Right kidney (tissue), 1 donor: Measurements from ENCODE around the gene WDR90.
A peak's percentile ranks its signal among the peaks of the same experiment; 100 is the strongest.

Experiments
- DNase-seq: peaks from one replicate; pipeline ENCODE4 v3.0.0-alpha.2; 2016

The WDR90 gene

DNA sequence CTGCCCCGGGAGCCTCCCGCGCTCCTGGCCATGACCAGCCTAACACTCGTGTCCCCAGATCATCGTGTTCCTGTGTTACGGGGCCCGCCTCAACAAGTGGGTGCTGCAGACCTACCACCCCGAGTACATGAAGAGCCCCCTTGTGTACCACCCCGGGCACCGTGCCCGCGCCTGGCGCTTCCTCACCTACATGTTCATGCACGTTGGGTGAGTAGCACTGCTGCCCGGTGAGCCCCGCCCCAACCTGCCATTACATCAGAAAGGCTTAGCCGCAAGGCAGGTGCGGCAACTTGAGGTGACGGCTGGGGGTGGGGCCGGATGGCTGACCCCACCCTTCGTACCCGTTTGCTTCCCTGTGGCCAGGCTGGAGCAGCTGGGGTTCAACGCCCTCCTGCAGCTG lies 27.7 kb downstream of the WDR90 start:
- DNase-seq, result no peak

DNA sequence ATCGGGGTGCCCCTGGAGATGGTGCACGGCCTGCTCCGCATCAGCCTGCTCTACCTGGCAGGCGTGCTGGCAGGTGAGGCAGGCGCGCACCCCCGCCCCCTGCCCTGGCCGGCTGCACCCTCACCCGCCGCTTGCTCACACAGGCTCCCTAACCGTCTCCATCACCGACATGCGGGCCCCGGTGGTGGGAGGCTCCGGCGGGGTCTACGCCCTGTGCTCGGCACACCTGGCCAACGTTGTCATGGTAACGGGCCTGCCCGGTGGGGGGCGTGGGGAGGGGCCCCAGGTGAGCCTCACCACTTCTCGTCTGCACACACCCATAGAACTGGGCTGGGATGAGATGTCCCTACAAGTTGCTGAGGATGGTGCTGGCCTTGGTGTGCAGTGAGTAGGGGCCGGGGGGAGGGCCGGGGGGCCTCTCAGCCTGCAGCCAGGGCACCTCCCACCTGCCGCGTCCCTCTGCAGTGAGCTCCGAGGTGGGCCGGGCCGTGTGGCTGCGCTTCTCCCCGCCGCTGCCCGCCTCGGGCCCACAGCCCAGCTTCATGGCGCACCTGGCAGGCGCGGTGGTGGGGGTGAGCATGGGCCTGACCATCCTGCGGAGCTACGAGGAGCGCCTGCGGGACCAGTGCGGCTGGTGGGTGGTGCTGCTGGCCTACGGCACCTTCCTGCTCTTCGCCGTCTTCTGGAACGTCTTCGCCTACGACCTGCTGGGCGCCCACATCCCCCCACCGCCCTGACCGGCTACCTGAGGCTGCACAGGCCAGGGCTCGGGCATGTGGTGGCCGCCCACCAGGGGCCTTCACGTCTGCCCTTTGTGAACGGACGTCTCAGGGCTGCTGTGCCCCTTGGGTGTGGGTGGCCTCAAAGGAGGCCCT lies 28.4 kb downstream of the WDR90 start:
- no peak for DNase-seq

DNA sequence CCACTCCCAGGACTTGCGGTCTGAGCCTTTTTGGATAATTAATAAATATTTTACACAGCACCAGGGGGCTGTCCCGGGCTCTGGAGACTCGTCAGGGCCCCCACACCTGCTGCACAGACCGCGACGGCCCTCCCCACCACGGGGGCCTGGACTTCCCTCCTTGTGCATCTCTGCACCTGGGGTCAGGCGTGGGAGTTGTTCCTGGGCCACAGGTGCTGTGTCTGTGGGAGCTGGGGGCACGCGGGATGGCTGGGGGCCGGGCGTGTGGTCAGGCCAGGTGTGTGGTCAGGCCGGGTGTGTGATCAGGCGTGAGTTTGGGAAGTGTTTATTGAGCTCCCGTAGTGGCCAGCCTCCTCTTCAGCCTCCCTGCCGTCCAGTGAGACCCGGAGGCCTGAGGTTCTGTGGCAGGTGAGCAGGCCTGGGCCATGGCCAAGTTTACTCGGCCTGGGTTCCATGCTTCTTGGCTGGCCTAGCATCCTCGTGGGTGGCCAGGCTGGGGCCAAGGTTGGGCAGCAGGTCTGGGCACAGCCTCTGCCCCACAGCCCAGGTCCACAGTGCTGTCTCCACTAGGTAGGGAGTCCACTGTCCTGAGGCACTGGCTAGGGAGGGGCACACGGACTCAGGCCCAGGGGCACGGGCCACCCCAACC lies 29.2 kb downstream of the WDR90 start:
- no peak for DNase-seq

DNA sequence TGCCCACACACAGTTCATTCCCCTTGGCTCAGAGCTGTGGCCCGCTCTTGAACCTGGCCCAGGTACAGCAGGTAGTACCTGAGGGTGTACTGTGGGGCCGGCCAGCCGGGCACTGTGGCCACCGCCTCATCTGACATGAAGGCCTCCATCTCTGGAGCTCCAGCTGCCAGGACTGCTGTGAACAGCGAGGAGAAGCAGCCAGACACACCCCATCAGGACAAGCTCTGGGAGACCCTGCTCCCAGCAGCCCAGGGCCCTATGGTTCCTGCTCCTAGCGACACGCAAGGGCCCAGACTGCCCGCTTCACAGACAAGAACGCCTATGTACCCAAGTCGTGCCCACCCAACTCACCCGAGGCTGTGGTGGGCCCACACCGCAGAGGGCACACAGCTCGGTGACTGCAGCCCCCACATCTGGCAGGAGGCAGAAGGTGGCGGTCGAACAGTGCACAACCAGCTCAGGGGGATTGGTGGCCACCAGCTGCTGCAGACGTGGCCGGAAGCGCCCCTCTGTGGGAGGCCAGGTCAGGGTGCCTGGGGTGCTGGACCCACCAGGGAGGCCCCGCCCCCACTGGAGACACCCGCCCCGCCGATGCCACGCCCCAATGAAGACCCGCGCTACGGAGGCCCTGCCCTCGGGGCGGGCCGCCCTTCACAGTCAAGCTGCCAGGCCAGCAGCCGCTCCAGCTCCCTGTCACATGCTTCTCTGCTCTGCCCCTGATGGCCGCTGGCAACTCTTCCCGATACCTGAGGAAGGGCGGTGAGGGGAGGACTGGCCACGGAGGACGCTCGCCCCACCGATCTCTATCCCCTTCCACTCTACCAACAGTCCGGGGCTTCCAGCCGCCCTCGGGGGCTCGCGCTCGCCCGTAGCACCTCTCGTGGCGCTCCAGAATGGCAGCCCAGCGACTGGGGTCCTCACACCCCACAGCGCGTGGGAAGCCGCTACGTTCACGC lies 30.0 kb downstream of the WDR90 start:
- peak; percentile 85 for DNase-seq

DNA sequence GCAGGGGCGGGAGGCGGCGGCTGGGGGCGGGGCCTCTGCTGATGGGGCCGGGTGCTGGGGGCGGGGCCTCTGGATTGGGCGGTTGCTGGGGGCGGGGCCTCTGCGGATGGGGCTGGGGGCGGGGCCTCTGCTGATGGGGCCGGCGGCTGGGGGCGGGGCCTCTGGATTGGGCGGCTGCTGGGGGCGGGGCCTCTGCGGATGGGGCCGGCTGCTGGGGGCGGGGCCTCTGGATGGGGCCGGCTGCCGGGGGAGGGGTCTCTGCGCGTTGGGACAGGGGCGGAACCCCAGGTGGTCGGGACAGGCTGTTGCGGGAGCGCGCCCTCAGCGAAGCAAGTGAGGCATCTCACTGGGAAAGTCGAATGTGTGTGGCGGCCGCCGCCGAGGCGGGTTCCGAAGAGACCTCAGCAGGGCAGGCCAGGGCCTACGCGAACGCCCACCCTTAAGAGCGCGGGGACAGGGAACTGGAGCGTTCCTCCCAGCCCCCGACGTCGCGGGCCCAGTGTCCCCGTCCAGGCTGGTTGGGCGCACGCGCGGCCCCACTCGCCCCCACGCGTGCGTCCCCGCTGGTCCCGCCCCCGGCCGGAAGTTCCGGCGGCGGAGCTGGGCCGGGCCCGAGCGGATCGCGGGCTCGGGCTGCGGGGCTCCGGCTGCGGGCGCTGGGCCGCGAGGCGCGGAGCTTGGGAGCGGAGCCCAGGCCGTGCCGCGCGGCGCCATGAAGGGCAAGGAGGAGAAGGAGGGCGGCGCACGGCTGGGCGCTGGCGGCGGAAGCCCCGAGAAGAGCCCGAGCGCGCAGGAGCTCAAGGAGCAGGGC lies 30.9 kb downstream of the WDR90 start, which contains the start of gene STUB1:
STUB1 (plus strand) TSS at position 597 of the 811 bp plus-strand sequence; CDS start at position 713, 116 bp downstream.
- DNase-seq, result peak; percentile 90

DNA sequence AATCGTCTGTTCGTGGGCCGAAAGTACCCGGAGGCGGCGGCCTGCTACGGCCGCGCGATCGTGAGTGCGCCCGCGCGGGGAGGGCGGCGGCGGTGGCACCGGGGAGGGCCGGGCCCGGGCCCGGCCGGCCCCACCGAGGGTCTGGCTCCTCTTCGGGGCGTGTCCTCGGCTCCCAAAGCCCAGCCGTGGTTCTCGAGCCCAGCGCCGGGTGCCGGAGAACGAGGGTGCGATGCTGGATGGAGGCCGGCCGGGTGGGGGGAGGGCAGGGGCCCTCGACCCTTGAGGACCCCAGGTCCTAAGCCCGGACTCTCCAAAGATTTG lies 31.4 kb downstream of the WDR90 start:
- no peak for DNase-seq

DNA sequence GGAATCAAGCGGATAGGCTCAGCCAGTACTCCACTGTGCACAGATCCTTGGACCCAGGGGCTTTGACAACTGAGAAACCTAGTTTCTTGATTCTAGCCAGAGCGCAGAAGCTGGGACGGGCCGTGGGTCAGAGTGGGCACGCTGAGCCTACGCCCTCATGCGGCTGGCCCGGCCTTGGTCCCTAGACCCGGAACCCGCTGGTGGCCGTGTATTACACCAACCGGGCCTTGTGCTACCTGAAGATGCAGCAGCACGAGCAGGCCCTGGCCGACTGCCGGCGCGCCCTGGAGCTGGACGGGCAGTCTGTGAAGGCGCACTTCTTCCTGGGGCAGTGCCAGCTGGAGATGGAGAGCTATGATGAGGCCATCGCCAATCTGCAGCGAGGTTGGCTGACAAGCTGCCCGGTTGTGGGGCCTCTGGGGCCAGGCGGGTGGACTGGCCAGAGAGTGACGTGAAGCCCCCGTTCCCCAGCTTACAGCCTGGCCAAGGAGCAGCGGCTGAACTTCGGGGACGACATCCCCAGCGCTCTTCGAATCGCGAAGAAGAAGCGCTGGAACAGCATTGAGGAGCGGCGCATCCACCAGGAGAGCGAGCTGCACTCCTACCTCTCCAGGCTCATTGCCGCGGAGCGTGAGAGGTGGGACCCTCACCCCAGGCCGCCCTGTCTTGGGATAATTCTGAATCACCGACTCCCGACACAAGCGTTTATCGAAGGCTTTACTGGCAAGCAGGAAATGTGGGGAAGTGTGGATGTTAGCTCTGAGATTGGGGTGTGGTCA lies 32.0 kb downstream of the WDR90 start:
- no peak for DNase-seq

DNA sequence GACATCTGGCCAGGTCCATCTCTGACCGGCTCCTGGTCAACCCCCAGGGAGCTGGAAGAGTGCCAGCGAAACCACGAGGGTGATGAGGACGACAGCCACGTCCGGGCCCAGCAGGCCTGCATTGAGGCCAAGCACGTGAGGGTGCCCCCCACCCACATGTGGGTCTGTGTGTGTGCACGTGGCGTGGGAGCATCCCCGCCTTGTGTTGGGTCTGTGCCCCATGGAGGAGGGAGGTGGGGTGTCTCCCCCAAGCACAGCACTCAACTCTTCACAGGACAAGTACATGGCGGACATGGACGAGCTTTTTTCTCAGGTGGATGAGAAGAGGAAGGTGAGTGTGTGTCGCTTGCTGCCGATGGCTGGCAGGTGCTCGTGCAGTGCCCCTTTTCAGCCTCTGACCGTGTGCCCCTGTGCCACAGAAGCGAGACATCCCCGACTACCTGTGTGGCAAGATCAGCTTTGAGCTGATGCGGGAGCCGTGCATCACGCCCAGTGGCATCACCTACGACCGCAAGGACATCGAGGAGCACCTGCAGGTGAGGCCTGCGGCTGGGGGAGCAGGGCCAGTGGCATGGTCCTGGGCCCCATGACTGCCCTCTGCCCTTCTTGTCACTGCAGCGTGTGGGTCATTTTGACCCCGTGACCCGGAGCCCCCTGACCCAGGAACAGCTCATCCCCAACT lies 32.7 kb downstream of the WDR90 start:
- no peak for DNase-seq

DNA sequence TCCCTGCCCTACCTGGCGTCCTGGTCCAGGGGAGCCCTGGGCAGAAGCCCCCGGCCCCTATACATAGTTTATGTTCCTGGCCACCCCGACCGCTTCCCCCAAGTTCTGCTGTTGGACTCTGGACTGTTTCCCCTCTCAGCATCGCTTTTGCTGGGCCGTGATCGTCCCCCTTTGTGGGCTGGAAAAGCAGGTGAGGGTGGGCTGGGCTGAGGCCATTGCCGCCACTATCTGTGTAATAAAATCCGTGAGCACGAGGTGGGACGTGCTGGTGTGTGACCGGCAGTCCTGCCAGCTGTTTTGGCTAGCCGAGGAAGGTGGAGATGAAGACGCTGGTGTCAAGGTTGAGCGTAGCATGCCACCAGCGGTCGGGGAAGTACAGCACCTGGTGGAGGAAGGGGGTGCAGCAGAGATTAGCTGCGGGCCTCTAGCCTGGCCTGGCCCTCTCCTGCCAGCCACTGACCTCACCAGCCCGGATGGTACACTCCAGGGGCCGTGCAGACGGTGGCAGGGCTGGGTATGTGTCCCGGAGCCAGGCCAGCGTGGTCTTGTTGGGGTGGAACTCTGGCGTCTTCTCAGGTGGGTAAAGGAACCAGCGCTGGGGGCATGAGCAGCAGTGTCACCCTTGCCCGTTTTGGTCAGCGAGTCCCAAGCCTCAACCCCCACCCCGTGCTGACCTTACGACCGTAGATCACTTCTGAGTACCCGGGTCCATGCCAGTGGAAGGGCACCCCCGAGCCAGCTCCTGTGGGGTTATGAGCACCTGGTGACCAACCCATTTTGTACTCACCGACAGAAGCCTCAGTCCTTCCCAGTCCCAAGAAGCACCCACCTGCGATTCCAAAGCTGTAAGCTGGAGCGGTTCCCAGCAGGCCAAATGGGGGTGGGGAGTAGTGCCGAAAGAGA lies 33.6 kb downstream of the WDR90 start:
- no peak for DNase-seq

DNA sequence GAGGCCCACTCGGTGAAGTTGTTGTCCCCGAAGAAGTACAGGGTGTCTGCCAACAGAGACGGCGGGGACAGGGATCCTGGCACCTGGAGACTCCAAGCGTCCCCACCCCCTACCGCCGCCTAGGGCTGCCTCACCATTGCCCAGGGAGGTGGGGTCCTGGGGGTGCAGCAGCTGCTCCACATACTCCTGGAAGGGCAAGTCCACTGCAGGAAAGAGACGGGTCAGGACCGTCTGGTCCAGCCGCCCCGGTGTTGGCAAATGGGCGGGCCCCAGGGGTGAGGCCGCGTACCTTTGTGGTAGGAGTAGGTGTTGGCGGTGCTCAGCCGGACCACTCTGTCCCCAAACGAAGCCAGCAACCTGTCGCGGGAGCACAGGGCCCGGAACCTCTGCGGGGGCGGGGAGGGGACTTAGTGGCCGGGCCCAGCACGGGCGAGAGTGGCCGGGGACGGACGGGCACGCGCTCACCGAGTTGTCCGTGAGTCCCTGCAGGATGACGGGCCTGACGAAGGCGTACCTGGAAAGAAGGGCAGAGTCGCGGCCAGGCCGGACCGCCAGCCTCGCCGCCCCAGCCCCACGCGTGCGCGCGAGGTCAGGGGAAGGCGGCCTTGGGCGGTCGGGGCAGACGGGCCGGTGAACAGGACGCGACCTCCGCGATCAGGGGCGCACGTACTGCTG lies 34.4 kb downstream of the WDR90 start:
- DNase-seq, result no peak

DNA sequence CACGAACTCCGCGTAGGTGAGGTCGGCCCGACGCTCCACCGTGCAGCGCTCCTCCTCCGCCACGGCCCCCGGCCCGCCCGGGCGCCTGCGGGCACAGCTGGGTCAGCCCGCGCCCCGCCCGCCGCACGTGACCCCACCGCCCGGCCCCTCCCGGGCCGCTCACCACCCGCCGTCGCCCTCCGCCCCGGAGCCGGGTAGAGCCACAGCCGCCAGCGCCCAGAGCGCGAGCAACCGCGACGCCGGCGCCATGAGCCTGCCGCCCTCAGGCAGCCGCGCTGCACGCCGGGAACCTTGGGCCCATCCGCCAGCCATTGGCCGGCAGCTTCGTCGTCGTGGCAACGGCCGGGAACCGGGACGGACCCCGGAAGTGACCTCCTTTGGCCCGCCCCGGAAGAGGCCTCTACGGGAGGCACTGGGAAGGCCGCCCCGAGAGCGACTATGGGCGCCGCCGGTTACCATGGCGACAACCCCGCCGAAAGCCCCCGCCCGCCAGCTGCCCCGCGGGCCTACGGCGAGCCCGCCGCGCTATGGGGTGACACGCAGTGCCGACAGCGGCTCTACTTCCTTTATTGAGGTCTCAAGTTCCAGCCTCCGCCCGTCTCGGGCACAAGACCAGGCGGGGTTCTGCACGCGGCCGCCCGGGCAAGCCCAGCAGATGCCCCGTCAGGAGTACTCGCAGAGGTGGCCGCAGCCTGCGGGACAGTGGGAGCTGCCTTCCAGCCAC lies 35.1 kb downstream of the WDR90 start, which contains the start of gene JMJD8:
JMJD8 (minus strand) TSS at position 264 of the 724 bp plus-strand sequence; CDS start at position 249, 15 bp downstream.
- DNase-seq, result peak; percentile 88

DNA sequence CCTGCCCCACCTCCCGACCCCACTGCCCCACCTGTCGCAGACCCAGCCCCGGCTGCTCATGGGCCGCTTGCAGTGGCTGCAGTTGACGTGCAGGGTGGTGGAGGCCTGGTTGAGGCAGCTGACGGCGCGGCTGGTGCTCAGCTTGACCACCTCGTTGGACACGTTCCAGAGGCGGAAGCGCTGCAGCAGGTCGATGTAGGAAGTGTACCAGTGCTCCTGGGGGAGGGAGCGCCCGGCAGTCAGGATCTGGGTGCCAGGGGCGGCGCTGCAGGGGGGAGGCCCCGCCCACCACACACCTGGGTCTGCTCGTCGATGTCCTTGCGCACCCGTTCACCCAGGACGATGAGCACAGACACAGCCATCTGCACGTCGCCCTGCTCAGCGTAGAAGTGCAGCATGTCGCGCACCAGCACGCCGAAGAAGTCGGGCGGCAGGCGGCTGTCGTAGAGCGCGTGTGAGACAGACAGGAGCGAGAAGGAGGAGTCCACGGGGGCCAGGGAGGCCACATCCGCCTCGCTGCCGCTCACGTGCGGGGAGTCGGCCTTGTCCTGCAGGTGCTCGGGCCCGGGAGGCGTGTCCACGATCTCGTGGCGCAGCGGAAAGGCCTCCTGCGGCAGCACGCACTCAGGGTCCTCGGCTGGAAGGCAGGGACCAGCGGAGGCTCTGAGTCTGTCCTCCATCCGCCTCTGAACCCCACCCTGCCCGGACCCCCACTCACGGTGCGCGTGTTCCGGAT lies 36.0 kb downstream of the WDR90 start:
- no peak for DNase-seq

DNA sequence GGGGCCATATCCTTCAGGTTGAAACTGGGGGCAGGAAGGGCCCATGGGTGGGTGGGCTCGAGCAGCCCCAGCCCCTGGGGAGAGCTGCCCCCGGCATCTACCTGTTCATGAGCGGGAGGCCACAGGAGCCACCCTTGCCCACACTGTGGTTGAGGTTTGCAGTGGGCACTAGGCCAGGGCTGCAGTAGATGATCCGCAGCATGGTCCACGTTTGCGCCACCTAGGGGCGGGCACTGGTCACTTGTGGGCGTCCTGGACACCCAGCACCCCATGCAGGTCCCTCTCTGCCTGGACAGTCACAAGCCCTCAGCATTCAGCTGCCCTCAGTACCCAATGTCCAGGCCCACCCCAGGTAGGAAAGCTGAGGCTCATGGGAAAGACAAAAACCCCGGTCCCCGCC lies 36.8 kb downstream of the WDR90 start:
- no peak for DNase-seq

DNA sequence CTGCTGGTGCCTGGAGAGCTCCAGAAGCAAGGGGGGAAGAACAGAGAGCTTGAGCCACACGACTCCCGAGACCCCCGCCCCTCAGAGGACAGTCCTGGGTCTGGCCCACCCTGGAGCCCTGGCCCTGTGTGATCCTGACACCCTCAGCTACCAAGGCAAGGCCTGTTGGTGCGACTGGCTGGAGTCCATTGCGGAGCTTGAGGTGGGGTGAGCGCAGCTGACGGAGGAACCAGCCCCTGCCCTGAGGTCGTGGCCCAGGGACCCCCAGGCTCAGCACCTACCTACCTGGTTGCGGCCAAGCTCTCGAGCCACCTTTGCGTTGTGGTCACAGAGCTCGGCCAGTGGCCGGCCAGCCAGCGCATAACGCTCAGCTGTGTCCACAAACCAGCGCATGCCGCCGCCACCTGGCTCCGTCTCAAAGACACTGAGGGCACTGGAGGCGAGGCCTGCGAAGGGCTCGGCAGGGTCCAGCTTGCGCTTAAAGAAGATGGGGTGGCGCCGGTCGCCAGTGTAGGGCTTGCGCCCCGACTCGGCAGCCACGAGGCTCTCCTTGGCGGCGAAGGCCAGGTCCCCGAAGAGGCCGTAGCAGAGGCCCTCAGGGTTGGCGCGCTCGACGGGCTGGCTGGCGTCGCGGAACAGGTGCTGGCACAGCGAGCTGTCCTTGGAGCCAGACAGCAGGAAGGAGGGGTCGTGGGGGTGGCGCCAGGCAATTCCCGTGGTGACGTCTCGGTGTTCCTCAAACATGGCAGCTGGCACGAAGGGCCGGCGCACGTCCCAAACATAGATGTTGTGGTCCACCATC lies 37.5 kb downstream of the WDR90 start:
- no peak for DNase-seq

DNA sequence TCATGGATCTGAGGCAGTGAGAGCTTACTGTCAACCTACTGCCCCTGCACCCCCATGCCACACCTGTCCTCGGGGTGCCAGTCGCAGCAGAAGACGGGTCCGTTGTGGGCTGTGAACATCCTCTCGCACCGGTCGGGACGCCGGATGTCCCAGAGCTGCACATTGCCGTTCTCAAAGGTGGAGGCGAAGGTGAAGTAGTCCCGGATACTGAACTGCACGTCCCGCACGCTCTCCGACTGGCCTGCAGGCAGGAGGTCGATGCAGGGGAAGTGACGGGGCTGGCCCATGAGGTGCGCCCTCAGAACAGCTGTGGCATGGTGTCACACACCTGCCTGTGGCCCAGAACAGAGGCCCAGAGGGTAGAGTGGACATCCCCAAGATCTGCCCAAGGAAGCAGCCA lies 38.3 kb downstream of the WDR90 start:
- DNase-seq, result no peak

DNA sequence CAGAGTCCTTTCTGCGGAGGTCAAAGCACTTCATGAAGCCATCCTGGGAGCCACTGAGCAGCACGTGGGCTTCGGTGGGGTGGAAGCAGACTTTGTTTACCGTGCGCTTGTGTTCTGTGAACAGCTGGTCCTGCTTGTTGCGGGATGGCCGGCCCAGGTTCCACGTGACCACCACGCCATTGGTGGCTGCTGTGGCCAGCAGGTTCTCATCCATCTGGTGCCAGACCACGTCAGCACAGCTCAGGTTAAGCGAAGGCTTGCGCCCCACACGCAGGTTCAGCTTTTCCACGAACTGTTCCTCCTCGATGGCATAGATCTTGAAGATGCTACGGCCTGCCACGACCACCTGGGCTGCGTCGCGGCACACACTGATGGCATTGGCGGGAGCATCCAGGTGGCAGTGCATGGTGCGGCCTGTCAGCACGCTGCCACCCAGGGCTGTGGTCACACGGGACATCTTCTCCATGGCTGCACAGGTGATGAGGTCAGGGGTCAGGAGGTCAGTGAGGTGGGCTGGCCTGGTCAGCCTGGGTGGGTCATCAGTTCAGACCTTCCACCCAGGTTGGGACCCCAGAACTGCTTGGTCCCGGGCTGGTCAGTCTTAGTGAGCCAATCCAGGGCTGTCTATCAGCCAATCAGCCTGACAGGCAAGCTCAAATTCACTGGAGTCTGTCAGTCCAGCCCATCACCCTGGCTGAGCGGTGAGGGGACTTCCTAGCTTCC lies 40.2 kb downstream of the WDR90 start:
- DNase-seq, result no peak
